Activated CD4-positive, alpha-beta T cell treated with anti-CD3 and anti-CD28 coated beads, Interleukin-2, amount 10 ng/mL, durations not matched to agents 24 days and 14 days (primary cell): ENCODE results near the gene BTBD3. TPM values are rescaled to one million over a fixed set of nuclear protein-coding genes. Genes with fewer than 3 reads are reported as not detected.

ENCODE experiments used
- DNase-seq: peaks from one replicate; pipeline ENCODE4 v3.0.0; 2022
- H3K27ac Mint-ChIP-seq: one replicate; pipeline ENCODE4 v1.8.0; 2022; ENCODE audit warnings: mild to moderate bottlenecking, mixed read lengths
- H3K27me3 Mint-ChIP-seq: one replicate; pipeline ENCODE4 v1.8.0; 2022; ENCODE audit warnings: mixed read lengths
- H3K36me3 Mint-ChIP-seq: one replicate; pipeline ENCODE4 v1.8.0; 2022; ENCODE audit warnings: low read depth, mild to moderate bottlenecking, mixed read lengths
- H3K4me1 Mint-ChIP-seq: one replicate; pipeline ENCODE4 v1.8.0; 2021; ENCODE audit warnings: mixed read lengths
- H3K4me3 Mint-ChIP-seq: one replicate; pipeline ENCODE4 v1.8.0; 2022; ENCODE audit warnings: mild to moderate bottlenecking, moderate library complexity, mixed read lengths
- H3K9me3 Mint-ChIP-seq: one replicate; pipeline ENCODE4 v1.8.0; 2021; ENCODE audit warnings: mixed read lengths
- intact Hi-C: fragments of 100-400 bp; cut with micrococcal nuclease; formaldehyde crosslinking; loops from one replicate; pipeline ENCODE4 v1.15.1; 2023
- total RNA-seq: library from RNA; stranded (reverse); gene quantifications from 2 replicates; pipeline ENCODE4 v1.2.3, GENCODE V29; 2022

The BTBD3 gene
- total RNA-seq, 1 donor from 2014 or later: 14.8 TPM

DNA sequence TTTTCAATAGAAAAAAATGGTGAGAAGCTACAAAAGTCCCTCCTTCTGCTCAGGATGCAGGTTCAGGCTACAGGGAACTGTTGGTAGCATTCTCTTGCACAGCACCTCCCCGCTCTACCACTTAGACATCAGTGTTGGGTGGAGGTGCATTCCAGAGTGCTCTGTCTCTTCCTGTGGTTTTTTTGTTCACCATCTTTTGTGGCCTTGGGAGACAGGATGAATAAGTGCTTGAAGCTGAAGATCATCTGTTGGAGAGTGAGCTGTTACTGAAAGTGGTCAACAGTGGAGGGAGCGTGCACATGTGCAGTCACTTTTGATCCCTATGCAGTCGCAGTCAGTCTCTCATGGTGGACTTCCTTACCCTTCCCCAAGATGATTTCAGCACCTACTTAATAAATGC, 16.6 kb upstream of the BTBD3 start:
- no peak for DNase-seq
- Mint-ChIP-seq H3K4me3 (no peak overlapping the region), H3K36me3 (no peaks in the 10 kb centered on the region), H3K9me3 (peaks cover 6% of the 10 kb centered on the region), H3K27ac (no peak overlapping the region), H3K4me1 (peaks cover 3% of the 10 kb centered on the region), H3K27me3 (no peaks in the 10 kb centered on the region)
- intact Hi-C loops: no loop called here

DNA sequence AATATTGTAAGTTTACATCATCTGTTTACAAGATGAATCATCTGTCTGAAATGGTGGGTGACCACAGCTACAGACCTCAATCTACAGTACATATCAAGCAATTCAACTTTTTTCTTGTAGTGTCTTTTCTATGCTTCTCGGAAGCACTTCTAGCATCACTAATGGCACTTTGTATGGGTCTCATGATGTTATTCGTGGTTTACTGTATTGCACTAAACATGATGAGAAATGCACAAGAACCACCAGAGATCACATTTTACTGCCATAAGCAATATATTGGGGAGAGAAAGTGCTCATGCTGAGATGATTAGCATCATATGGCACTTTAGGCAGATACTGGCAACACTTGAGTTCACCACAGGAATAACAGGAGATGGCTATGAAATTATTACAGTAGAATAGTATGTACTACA, 15.4 kb upstream of the BTBD3 start:
- intact Hi-C loops: no loop called here
- H3K27ac Mint-ChIP-seq: no peak overlapping the region
- no peaks in the 10 kb centered on the region for H3K36me3 Mint-ChIP-seq
- DNase-seq: no peak
- peaks cover 6% of the 10 kb centered on the region for H3K9me3 Mint-ChIP-seq
- no peaks in the 10 kb centered on the region for H3K27me3 Mint-ChIP-seq
- H3K4me3 Mint-ChIP-seq: no peak overlapping the region
- H3K4me1 Mint-ChIP-seq: peaks cover 3% of the 10 kb centered on the region

DNA sequence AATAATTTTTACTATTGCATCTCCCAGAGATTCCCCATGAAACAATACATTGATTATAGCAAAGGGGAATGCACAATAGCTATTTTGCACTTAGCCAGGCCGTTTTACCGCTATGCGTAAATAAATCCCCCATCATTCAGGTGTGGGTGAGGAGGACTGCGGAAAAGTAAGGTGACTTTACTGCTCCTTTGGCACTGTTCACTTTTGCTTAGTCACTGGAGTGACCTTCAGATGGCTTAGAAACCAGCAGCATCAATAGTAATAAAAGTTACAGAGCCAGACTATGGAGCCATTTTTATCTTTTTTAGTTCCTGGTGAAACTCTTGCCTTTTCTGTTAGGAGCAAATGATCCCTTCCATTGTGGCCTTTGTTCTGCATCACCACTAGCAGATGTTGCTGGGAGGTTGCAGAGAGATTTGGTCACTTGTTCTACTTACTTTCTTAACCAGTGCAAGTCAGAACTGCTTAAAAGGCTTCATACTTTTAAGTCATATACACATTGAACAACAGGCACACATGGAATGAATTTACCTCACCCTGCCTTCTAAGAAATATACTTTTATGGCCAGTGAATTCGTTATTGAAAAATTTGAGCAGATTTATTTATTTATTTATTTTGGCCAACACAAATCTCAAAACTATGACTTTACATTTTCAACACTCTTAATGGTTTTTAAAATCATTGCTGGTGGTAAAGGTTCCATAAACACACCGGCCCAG, 12.1 kb upstream of the BTBD3 start:
- Mint-ChIP-seq H3K36me3 (no peaks in the 10 kb centered on the region), H3K9me3 (peaks cover 6% of the 10 kb centered on the region), H3K27me3 (no peaks in the 10 kb centered on the region), H3K4me3 (no peak overlapping the region), H3K27ac (no peak overlapping the region), H3K4me1 (peaks cover 3% of the 10 kb centered on the region)
- DNase-seq: no peak
- intact Hi-C loops: no loop called here

DNA sequence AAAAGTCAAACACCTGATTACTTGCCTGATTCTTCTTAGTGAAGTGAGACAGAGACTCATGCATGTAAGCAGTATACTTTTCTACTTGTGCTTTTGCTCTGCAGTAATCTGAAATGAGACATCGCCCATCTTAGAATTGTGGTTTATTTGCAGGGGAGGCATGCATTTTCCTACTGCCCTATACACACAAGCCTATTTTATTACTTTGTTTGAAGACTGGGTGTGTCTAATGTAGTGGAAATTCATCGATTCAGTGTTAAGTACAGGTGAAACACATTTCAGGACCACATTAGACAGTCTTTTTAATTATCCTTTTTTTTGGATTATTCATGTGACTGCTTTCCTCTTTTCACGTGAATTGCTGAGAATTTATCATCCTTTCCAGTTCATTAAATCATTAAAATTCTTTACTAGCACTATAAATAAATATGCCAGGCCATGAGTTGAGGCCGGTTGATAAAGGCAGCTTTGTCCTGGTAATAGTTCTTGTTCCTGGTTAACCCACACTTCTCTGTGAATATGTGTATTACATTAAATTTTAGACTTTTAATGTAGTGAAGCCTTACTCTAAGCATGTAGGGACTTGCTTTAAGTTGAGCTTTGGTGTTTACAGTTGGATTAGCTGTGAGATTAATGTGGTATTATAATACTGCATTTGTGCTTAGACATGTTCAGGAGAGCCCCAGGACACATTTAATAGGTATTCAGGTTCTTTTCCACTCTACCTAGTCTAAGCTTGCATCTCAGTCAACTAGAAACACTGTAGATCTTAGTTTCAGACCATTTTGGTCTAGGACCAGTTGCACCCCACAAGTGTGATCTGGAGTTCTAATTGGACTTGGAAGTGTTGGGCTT, 10.8 kb upstream of the BTBD3 start:
- intact Hi-C loops: no loop called here
- Mint-ChIP-seq H3K4me1 (no peaks in the 10 kb centered on the region), H3K9me3 (peaks cover 6% of the 10 kb centered on the region), H3K27ac (no peak overlapping the region), H3K36me3 (no peaks in the 10 kb centered on the region), H3K27me3 (no peaks in the 10 kb centered on the region), H3K4me3 (no peak overlapping the region)
- no peak for DNase-seq

DNA sequence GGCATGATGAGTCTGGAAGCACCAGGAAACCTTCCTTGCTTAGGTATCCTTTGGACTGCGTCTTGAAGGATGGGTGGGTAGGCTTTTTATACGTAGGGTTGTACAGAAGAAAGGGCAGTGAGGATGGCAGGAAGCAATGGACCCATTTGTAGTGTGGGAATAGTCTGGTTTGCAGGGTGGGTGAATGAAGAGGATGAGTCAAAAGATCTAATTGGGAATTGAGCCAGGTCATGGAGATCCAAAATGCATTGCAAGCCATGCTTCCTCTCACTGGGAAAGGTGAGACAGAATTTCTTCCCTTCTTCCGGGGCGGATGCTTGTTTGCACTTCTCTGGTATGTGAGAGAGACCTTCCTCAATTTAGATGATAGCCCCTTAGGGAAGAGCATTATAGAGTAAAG, 10.1 kb upstream of the BTBD3 start:
- Mint-ChIP-seq H3K4me1 (peaks cover 3% of the 10 kb centered on the region), H3K27me3 (no peaks in the 10 kb centered on the region), H3K9me3 (peaks cover 6% of the 10 kb centered on the region), H3K4me3 (no peak overlapping the region), H3K27ac (no peak overlapping the region), H3K36me3 (no peaks in the 10 kb centered on the region)
- DNase-seq: no peak
- intact Hi-C loops: no loop called here

DNA sequence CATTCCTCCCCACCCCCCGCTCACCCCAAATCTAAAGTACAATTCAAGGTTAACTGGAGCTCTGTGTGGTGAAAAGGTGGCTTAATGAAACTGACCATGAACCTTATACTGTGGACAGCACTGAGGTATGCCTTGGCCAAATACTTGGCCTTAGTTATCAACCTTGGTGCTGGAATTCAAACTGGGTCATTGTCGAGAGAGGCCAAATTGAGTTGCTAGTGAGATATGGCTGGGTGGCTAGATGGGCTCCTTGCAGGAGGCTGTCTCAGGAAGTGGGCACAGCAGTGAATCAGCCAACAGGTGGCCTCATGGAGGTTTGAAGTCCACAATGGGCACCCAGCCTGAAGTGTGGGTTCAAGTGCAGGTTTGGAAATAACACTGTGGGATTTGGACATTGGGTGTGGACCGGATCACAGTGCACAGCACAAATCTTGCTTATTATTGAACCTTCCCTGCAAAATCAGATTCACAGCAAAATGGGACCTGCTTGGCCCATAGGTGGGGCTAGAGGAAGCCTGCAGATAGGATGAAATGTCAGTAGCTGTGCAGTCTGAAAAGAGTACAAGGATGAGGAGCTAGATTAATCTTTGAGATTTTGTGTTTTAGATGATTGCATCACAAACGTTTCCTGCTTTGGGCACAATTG, 5.6 kb upstream of the BTBD3 start:
- peaks cover 3% of the 10 kb centered on the region for H3K4me1 Mint-ChIP-seq
- no peaks in the 10 kb centered on the region for H3K36me3 Mint-ChIP-seq
- no peak overlapping the region for H3K27ac Mint-ChIP-seq
- no peak overlapping the region for H3K4me3 Mint-ChIP-seq
- intact Hi-C loops: no loop called here
- no peaks in the 10 kb centered on the region for H3K9me3 Mint-ChIP-seq
- no peaks in the 10 kb centered on the region for H3K27me3 Mint-ChIP-seq
- peak; percentile 60 for DNase-seq

DNA sequence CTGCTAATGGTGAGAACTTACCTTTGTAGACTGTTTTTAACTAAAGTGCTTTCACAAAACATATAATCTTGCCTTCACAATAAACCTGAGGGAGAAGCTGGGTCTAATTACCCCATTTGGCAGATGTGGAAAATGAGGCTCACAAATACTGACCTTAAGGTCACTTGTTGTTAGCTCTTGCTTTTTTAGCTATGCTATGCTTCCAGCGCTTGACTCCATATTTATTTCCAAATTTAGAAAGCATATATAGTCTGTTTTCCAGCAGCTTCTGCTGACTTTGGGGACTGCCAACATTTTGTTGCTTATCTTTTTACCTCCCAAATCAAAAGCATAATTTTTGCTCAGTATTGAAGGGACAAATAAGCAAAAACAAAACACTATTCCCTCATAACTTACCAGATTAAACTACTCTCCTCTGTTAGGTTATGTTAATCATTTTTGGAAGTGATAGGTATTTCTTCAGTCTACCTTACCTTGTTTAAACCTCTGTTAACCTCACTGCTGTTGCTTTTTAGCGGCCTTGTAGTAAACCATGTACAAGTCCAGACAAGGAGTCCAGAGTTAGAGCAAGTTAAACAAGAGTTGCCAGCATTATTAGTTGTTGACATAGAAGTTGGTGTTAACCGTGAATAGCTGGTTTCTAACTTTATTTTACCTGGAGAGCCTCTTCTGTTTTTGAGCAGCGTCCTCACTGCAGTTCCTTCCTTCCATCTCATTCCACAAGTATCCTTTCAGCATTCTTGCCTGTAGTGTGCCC, 4.9 kb upstream of the BTBD3 start:
- no peak overlapping the region for H3K27ac Mint-ChIP-seq
- H3K27me3 Mint-ChIP-seq: no peaks in the 10 kb centered on the region
- no peak overlapping the region for H3K4me3 Mint-ChIP-seq
- intact Hi-C loops: no loop called here
- peaks cover 3% of the 10 kb centered on the region for H3K4me1 Mint-ChIP-seq
- no peaks in the 10 kb centered on the region for H3K36me3 Mint-ChIP-seq
- no peak for DNase-seq
- H3K9me3 Mint-ChIP-seq: no peaks in the 10 kb centered on the region

DNA sequence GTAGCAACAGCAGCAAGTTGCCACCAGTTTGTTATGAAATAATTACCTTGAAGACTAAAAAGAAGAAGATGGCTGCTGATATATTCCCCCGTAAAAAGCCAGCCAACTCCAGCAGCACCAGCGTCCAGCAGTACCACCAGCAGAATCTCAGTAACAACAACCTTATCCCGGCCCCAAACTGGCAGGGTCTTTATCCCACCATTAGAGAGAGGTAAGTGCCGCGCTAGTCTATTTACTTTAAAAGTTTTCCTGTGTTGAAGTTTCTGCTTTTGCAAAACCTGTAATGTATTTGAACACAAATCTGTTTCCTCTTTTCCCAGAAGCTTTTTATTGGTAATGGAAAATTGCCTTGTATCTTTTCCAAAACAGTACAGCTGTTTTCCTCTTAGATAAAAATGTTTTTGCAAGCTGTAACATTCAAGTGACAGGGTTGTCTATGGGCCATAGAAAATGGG, 725 bp downstream of the BTBD3 start:
- peaks cover 3% of the 10 kb centered on the region for H3K36me3 Mint-ChIP-seq
- H3K9me3 Mint-ChIP-seq: no peaks in the 10 kb centered on the region
- intact Hi-C loops: no loop called here
- H3K4me3 Mint-ChIP-seq: no peak overlapping the region
- H3K4me1 Mint-ChIP-seq: peaks cover 4% of the 10 kb centered on the region
- DNase-seq: no peak
- H3K27me3 Mint-ChIP-seq: no peaks in the 10 kb centered on the region
- no peak overlapping the region for H3K27ac Mint-ChIP-seq

DNA sequence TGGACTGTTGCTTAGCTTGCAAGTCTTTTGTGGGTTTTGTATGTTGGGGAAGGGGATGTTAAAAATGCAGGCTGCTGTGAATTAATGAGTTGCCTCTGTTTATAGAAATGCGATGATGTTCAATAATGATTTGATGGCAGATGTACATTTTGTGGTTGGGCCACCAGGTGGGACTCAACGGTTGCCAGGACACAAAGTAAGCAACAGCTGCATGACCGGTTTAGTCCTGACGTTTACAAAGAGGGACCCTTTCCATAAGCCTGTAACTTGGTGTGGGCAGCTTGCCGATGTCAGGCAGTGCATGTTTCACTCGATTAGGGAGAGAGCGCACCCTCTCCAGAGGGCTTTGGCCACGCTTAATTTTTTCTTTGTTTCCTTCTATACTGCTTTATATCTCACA, 1.3 kb downstream of the BTBD3 start:
- Mint-ChIP-seq H3K4me1 (peaks cover 4% of the 10 kb centered on the region), H3K27me3 (no peaks in the 10 kb centered on the region), H3K27ac (no peak overlapping the region), H3K4me3 (no peak overlapping the region), H3K9me3 (no peaks in the 10 kb centered on the region), H3K36me3 (peaks cover 3% of the 10 kb centered on the region)
- intact Hi-C loops: no loop called here
- DNase-seq: no peak

DNA sequence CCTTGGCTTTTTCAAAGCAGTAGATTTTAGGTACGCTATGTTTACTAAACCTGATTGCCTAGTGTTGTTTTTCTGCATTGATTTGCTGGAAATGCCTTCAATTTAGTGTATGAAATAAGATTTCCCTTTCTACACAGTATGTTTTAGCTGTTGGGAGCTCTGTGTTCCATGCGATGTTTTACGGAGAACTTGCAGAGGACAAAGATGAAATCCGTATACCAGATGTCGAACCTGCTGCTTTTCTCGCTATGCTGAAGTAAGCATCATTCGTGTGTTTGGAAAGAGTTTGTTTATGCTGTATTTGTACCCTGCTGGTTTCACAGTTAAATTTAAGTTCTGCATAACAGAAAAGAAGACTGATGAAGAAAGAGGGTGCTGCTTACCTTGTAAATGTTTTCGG, 1.9 kb downstream of the BTBD3 start:
- Mint-ChIP-seq H3K4me1 (peaks cover 4% of the 10 kb centered on the region), H3K4me3 (no peak overlapping the region), H3K27me3 (no peaks in the 10 kb centered on the region), H3K36me3 (peaks cover 3% of the 10 kb centered on the region), H3K9me3 (no peaks in the 10 kb centered on the region), H3K27ac (no peak overlapping the region)
- intact Hi-C loops: no loop called here
- no peak for DNase-seq

DNA sequence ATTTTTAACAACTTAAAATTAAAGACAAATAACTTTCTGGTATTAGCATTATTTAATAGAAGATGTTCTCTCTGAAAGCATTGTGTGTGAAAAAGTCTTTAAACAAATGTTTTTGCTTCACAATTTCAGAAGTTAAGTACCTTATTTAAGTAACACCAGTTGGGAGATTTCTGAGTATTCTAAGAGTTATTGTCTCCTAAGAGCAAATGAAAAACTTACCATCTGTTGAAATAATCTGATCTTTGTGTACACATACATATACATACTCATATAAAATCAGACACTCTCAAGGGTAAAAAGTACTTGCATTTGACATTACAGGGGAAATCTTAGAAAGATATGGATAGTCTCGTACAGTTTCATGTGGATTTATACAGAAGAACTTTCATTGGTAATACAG, 2.4 kb downstream of the BTBD3 start:
- intact Hi-C loops: no loop called here
- no peaks in the 10 kb centered on the region for H3K27me3 Mint-ChIP-seq
- peaks cover 3% of the 10 kb centered on the region for H3K36me3 Mint-ChIP-seq
- no peaks in the 10 kb centered on the region for H3K9me3 Mint-ChIP-seq
- DNase-seq: no peak
- H3K27ac Mint-ChIP-seq: no peak overlapping the region
- H3K4me3 Mint-ChIP-seq: no peak overlapping the region
- H3K4me1 Mint-ChIP-seq: peaks cover 4% of the 10 kb centered on the region

DNA sequence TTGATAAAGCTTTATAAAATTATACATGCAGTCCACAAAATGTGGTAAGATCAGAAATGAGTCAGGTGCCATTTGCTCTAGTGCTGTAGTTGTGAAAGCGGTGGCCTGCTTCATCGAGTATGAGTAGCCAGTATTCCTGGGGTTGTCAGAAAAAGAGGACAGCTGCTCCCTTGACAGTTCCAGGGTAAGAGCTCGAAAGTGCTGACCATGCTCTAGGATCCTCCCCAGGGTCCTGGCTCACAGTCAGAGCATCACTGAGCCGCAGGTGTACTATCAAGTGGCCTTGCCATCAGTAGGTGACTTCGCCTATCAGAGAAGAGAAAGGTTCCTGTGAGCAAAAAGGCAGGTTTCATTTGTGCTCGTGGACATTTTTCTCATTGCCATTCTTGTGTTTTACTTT, 3.6 kb downstream of the BTBD3 start:
- Mint-ChIP-seq H3K27ac (no peak overlapping the region), H3K9me3 (no peaks in the 10 kb centered on the region), H3K4me1 (peaks cover 4% of the 10 kb centered on the region), H3K27me3 (no peaks in the 10 kb centered on the region), H3K4me3 (no peak overlapping the region), H3K36me3 (peaks cover 3% of the 10 kb centered on the region)
- intact Hi-C loops: no loop called here
- DNase-seq: no peak

DNA sequence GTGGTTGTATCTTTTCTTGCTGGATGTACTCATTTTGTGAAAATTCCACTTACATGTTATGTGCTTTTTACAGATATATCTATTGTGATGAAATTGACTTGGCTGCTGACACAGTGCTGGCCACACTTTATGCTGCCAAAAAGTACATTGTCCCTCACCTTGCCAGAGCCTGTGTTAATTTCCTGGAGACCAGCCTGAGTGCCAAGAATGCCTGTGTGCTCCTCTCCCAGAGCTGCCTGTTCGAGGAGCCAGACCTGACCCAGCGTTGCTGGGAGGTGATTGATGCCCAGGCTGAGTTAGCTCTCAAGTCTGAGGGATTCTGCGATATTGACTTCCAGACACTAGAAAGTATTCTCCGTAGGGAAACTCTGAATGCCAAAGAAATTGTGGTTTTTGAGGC, 4.9 kb downstream of the BTBD3 start:
- Mint-ChIP-seq H3K36me3 (peaks cover 3% of the 10 kb centered on the region), H3K4me3 (no peak overlapping the region), H3K9me3 (no peaks in the 10 kb centered on the region)

More for the DNA sequence above, 4.9 kb downstream of the BTBD3 start:
- DNase-seq: no peak
- Mint-ChIP-seq H3K27me3 (no peaks in the 10 kb centered on the region), H3K27ac (no peak overlapping the region), H3K4me1 (peaks cover 4% of the 10 kb centered on the region)
- intact Hi-C loops: no loop called here
